Measurements from ENCODE around the gene RBFOX2.
"Not testable (repeated sequence)": the region's sequence is repeated elsewhere in the genome, so short reads cannot be mapped to it uniquely, and the experiment has no call there.

RBFOX2 gene

GRCh38 chr22:36028646-36029405, at the start of gene RBFOX2:
Gene RBFOX2, minus strand, starts transcription at chr22:36028824. Its CDS starts 399 bp downstream, at chr22:36028425.
- DNase-seq: peak; percentile 59

- DNase-seq: no peak
Measured at GRCh38 chr22:36077271-36077670, 48.6 kb upstream of the RBFOX2 start.

- no peak for DNase-seq
Measured at GRCh38 chr22:36075724-36076123, 47.1 kb upstream of the RBFOX2 start.

GRCh38 chr22:36075230-36075629, 46.6 kb upstream of the RBFOX2 start:
- DNase-seq: no peak

DNA sequence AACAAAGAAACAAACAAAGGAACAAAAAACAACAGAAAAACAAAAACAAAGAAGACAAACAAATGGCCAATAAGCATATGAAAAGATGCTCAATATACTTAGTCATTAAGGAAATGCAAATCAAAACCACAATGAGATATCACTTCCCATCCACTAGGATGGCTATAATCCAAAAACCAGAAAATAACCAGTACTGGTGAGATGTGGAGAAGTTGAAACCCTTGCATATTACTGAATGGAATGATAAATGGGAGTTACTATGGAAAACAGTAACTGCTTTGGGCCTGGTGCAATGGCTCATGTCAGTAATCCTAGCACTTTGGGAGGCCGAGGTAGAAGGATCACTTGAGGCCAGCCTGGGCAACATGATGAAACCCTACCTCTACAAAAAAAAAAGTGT, 44.9 kb upstream of the RBFOX2 start:
- DNase-seq: no peak

DNA sequence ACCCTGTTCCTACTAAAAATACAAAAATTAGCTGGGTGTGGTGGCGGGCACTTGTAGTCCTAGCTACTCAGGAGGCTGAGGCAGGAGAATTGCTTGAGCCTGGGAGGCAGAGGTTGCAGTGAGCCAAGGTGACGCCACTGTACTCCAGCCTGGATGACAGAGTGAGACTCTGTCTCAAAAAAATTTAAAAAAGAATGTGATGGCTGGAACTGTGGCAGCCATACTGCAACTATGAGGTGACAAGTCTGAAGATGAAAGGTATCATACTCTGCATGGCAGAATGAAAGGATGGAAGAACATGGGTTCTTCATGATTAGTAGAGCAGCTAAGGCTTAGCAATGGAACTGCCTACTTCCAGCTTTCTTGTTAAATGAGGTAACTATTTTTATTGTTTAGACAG, 42.0 kb upstream of the RBFOX2 start:
- not testable (repeated sequence) for DNase-seq

- no peak for DNase-seq
Measured at GRCh38 chr22:36069368-36069767, 40.7 kb upstream of the RBFOX2 start.

DNA sequence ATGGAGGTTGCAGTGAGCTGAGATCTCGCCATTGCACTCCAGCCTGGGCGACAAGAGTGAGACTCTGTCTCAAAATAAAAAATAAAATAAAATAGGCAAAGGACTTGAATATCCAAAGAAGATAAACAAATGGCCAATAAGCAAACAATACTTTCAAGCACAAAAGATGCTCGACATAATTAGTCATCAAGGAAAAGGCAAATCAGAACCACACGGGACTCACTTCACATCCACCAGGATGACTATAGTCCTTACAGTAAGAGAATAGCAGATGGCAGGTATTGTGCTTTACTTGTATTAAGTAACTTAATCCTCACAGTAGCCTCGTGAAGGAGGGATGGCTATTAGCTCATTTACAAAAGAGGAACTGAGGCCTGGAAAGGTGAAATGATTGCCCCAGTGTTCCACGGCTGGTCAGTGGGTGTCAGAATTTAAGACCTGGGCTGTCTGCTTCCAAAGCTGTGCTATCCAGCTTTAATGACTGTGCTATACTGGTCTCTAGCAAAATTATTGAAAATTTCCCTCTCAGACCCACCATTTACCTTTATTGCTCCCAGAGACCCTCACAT, 40.2 kb upstream of the RBFOX2 start:
- peak; percentile 5 for DNase-seq

- DNase-seq: no peak
Measured at GRCh38 chr22:36067235-36067558, 38.6 kb upstream of the RBFOX2 start.

- peak; percentile 54 for DNase-seq
Measured at GRCh38 chr22:36065775-36066544, 37.3 kb upstream of the RBFOX2 start.

DNA sequence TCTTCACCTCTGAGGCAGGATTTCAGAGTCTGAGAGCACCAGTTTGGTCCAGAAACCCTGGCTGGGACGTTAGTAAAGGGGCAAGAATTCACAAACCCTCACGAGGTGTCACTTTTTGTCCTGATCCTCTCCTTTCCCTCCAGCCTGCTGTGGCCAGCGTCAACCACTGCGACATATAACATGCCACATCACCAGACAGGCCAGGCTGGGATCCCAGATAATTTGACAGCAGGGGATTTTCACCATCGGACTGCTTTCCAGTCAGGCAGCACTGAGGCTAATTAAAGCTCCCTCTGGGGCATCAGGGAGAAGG, 36.8 kb upstream of the RBFOX2 start:
- DNase-seq: no peak

DNA sequence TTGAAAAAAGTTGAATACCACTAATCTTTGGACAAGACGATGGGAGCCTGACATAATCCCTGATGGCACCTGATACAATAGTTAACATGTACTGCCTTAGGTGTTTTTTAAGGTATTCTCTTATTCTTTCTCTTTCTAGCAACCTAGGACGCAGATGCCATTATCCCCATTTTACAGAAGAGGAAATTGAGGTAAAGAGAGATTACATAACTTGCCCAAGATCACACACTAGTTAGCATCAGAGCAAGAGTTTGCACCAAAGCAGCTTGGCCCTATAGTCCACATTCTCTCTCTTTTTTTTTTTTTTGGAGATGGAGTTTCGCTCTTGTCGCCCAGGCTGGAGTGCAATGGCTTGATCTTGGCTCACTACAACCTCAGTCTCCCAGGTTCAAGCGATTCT, 35.7 kb upstream of the RBFOX2 start:
- DNase-seq: no peak

DNA sequence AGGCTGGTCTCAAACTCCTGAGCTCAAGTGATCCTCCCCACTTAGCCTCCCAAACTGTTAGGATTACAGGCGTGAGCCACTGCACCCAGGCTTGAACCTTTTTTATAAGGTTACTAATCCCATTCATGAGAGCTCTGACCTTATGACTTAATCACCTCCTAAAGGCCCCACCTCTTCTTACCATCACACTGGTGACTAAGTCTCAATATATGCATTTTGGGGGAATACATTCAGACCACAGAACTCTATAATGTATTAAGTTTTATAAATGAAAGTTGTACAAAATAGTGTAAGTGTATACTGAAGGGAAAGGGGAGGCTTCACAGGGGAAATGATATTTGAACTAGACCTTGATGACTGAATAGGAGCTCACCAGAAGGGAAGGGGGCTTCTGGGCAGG, 28.4 kb upstream of the RBFOX2 start:
- no peak for DNase-seq

- DNase-seq: no peak
Measured at GRCh38 chr22:36055376-36056295, 27.0 kb upstream of the RBFOX2 start.

GRCh38 chr22:36054446-36054845, 25.8 kb upstream of the RBFOX2 start:
- not testable (repeated sequence) for DNase-seq

DNA sequence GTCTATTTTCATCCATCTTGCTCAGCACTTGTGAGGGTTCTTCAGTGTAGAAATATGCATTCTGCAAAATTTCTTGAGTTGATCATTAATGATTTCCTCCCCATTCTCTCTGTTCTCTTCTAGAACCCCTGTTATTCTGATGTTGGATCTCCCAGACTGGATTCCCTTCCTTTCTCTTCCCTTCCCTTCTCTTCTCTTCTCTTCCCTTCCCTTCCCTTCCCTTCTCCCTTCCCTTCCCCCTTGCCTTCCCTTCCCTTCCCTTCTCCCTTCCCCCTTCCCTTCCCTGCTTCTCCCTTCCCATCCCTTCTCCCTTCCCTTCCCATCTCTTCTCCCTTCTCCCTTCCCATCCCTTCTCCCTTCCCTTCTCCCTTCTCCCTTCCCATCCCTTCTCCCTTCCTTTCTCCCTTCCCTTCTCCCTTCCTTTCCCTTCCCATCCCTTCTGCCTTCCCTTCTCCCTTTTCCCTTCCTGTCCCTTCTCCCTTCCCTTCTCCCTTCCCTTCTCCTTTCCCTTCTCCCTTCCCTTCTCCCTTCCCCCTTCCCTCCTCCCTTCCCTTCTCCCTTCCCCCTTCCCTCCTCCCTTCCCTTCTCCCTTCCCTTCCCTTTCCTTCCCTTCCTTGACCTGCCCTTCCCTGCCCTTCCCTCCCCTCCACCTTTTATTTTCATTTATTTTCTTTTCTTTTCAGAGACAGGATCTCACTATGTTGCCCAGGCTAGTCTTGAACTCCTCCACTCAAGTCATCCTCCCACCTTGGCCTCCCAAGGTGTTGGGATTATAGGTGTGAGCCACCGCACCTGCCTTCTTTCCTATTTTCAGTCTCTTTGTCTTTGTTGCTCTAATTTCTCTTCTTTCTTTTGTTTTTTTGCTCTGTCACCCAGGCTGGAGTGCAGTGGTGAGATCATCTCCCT, 24.9 kb upstream of the RBFOX2 start:
- no peak for DNase-seq

DNA sequence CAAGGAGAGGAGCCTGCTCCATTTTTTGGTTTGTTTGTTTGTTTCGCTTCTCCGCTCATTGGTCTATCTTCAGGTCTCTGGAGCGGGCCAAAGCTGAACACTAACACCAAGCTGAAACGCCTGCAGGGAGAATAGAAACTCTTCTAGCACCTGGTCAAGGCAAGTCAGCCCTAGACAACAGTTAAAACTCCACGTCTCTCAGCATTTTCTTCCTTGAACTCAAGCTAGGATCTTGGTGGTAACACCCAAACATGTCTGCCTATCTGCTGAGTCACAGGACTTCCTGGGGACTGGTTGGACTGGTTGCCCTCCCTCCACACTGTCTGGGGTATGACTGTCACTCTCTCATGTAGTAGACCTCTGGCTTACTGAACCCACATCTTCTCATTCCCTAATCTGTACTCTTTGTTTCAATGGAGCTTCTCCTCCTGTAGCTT, 23.9 kb upstream of the RBFOX2 start:
- peak; percentile 39 for DNase-seq

DNA sequence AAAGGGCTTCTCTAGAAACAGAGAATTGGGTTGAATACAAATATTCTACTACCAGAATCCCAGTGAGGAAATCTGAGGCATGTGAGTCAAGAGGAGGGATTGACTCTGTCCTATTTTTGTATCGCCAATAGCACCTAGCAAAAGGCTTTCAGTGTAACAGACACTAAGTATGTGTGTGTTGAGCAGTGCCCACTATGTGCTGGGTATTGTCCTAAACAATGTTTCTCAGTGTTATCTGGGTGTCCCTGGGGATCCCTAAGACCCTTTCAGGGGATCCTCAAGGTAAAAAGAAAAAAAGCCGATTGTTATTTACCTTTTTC, 21.0 kb upstream of the RBFOX2 start:
- DNase-seq: no peak

GRCh38 chr22:36048911-36049677, 20.5 kb upstream of the RBFOX2 start:
- DNase-seq: no peak

- not testable (repeated sequence) for DNase-seq
Measured at GRCh38 chr22:36044517-36044916, 15.9 kb upstream of the RBFOX2 start.

GRCh38 chr22:36042240-36042639, 13.6 kb upstream of the RBFOX2 start:
- DNase-seq: no peak

Data from MV-4-11 (cell line).